ENCODE results near the gene ERBB4.

DNA sequence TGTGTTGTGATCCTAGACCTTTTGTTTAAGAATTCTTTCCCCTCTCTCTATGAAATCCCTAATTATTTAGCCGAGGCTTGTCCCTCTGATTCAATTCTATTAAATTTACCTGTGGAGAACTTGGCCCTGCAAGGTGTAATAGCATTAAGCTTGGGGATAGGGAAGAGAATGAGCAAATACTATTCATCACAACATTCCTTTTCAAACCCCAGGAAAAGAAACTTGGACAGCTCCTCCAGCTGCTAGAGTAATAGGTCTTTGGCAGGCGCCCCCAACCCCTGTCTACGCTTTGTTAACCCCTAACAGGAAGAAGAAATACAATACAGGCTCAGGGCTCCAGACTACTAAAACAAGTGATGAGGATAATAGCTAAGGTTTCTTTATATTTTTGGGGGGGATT lies 1025.2 kb downstream of the ERBB4 start:
- no peak for TF ChIP-seq POLR2A (IDR thresholded peaks at IDR 0.05)
- no peak for TF ChIP-seq CTCF (IDR thresholded peaks at IDR 0.05)
